GM12872 (cell line): ENCODE results near the gene P2RY11.

ENCODE experiments used
- CTCF ChIP-seq: IDR thresholded peaks from 3 replicates; pipeline ENCODE4 v1.5.1; 2011; ENCODE audit warnings: low read depth, mild to moderate bottlenecking, low read length, moderate library complexity; ENCODE audit not compliant: insufficient read depth

Gene P2RY11

GRCh38 chr19:10088949-10089554 lies 22.4 kb upstream of the P2RY11 start:
- no peak for TF ChIP-seq CTCF

GRCh38 chr19:10089801-10090375 lies 21.6 kb upstream of the P2RY11 start:
- TF ChIP-seq CTCF = no peak

- no peak for TF ChIP-seq CTCF
Measured at GRCh38 chr19:10091370-10091687, 20.2 kb upstream of the P2RY11 start.

- TF ChIP-seq CTCF = no peak
Measured at GRCh38 chr19:10091895-10092641, 19.4 kb upstream of the P2RY11 start.

- no peak for TF ChIP-seq CTCF
Measured at GRCh38 chr19:10092648-10093294, 18.7 kb upstream of the P2RY11 start.

- TF ChIP-seq CTCF = no peak
Measured at GRCh38 chr19:10093295-10094186, 18.0 kb upstream of the P2RY11 start.

GRCh38 chr19:10095622-10095947 lies 15.9 kb upstream of the P2RY11 start:
- TF ChIP-seq CTCF = no peak
